ENCODE data around the gene ARHGAP15.

The ARHGAP15 gene

DNA sequence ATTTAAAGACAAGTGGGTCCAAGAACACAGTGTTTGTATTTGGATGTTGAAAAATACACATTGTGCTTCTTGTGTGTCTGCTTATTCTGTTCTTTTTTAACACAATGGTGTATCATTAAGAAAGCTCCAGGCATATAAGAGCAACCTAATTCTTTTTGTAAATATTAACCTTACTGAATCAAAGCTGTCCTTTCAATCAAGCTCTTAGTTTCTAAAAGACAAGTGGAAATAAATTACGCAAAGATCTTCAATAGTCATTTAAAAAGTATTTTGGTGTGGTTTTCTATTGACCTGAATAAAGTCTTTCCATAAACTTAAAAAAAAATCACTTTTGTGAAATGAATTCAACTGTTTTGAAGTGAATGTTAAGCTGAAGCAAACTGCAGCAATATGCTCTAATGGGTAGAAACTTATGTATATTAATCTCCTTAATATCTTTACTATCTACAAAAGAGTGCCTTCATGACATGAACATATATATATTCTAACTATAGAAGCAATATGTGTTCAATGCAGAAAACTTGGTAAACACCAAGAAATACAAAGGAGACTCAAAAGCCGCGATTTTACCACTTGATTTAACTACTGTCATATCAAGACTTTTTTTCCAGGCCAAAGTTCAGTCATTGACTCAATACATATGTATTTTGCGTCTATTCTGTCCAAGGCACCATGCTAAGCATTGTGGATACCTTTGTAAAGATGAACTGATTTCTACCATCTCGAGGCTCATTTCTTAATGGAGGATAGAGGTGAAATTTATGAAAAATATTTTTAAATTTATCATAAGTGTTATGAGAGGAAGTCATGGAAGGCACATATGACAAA lies 97.7 kb downstream of the ARHGAP15 start:
- TF ChIP-seq, protein P1, sequence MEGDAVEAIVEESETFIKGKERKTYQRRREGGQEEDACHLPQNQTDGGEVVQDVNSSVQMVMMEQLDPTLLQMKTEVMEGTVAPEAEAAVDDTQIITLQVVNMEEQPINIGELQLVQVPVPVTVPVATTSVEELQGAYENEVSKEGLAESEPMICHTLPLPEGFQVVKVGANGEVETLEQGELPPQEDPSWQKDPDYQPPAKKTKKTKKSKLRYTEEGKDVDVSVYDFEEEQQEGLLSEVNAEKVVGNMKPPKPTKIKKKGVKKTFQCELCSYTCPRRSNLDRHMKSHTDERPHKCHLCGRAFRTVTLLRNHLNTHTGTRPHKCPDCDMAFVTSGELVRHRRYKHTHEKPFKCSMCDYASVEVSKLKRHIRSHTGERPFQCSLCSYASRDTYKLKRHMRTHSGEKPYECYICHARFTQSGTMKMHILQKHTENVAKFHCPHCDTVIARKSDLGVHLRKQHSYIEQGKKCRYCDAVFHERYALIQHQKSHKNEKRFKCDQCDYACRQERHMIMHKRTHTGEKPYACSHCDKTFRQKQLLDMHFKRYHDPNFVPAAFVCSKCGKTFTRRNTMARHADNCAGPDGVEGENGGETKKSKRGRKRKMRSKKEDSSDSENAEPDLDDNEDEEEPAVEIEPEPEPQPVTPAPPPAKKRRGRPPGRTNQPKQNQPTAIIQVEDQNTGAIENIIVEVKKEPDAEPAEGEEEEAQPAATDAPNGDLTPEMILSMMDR (IDR thresholded peaks at IDR 0.05; ENCODE audit: low read depth, low read length, missing control alignments) = no peak
- no peak for DNase-seq (ENCODE audit: low read depth)
- H3K4me3 ChIP-seq (ENCODE audit: low read depth, low read length) = no peak overlapping the region

DNA sequence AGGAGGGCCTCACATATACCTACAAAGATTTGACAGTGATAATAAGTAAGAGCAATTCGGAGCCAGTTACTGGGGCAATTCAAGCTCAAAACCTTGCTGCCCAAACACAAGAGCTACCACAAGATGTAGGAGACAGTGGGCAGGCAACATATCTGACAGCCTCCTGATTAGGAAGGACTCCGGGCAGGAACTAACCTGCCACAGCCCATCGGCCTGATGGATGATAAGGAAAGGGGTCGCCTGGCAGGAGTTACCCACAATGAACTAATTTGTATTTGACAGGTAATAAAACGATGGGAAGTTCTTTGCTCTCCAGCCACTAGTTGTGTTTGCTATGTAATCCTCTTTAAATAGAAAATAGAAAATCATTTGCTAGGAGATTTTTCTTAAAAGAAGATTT lies 100.2 kb downstream of the ARHGAP15 start:
- H3K4me3 ChIP-seq (ENCODE audit: low read depth, low read length) = no peak overlapping the region
- TF ChIP-seq, protein P1 (IDR thresholded peaks at IDR 0.05; ENCODE audit: low read depth, low read length, missing control alignments) = no peak
- DNase-seq (ENCODE audit: low read depth) = no peak

DNA sequence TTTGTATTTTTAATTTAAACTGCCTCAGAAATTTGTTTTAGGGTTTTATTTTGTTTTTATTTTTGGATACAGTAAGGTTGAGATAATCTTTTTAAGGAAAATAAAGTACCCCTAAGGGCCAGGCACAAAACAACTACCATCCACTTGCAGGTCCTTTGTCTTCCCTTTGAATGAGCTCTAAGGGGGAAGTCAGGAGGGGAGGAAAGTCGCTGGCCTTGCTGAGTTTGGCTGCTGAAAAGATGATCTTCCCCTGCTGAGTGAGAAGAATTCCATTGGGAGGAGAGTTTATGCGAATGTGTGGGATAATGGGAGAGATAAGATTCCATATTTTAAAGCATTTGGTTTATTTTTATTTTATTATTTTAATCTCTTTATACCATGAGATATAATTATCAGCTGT lies 100.7 kb downstream of the ARHGAP15 start:
- no peak overlapping the region for H3K4me3 ChIP-seq (ENCODE audit: low read depth, low read length)
- no peak for DNase-seq (ENCODE audit: low read depth)
- TF ChIP-seq, protein P1 (IDR thresholded peaks at IDR 0.05; ENCODE audit: low read depth, low read length, missing control alignments) = no peak

DNA sequence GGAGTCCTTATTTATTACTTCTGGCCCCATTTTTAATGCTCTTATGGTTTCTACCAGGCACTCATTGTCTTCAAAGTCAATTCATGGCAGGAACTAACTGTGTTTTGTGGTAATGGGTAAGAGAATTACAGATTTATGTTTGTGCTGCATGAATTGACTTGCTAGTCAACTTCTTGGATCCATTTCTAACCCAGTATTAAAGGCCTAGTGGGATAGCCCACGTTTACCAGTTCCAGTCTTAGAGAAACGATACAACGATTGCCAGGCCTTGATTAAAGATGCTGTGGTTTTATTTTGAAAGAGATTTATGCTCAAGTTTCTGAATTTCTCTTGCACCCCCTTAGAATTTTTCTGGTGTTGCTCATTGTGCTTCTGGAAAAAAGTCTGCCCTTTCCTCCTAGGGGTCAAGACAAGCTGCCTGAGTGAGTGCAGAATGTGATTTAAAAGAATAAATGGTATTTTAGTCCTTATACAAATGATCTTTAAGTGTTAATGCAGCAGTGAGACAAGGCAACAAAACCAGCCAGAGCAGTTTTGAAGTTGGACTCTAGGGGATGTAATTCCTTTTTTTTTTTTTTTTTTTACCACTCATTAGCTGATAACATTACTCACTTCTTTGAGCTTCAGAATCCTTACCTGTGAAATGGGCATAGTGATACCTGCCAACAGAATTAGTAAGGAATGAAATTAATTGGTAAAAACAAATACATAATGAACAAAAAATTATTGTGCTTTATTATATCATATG lies 101.5 kb downstream of the ARHGAP15 start:
- no peak for DNase-seq (ENCODE audit: low read depth)
- TF ChIP-seq, protein P1 (IDR thresholded peaks at IDR 0.05; ENCODE audit: low read depth, low read length, missing control alignments) = no peak
- H3K4me3 ChIP-seq (ENCODE audit: low read depth, low read length) = no peak overlapping the region

DNA sequence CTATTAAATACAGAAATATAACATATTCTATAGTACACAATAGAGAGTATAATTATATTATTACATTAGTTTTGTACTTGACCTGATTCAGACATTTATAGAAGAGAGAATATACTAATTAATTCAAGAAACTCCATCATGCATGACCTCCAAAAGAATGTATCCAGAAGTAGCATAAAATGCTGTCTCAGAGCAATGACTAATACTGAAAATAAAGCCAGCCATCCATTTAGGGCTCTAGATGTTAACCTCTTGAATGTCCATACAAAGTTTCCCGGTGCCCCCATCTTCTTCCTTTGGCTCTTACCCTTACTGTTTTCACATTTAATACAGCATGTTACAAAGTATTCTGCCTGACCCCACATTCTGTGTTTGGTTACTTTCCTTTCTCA lies 102.0 kb downstream of the ARHGAP15 start:
- DNase-seq (ENCODE audit: low read depth) = no peak
- TF ChIP-seq, protein P1 (IDR thresholded peaks at IDR 0.05; ENCODE audit: low read depth, low read length, missing control alignments) = no peak

DNA sequence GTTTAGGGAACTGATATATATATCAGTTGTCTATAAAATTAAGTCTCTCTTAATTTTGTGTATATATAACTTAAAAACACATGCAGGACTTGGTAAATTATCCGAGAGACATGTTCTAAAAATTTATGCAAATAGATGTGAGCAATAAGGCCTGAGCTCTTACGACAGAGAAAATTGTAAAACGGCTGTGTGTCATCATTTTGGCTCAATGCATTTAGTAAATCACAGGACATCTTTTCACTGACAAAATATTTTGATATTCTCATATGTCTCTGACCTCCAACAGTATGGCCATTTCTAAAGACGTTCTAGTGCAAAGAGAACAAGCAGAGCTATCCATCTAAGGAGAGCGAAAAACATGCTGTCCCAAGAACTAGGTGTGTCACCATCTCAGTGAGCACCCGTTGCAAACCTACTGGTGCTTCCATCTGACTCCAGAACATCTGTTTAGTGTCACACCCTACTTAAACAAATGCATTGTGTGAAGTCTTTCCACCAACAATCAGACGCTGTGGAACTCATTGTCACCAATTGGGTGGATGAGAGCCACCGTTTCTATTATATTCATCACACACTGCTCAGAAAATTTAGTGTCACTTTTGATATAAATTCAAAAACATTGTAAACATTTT lies 108.0 kb downstream of the ARHGAP15 start:
- TF ChIP-seq, protein P1 (IDR thresholded peaks at IDR 0.05; ENCODE audit: low read depth, low read length, missing control alignments) = no peak

More for the DNA sequence above, 102.0 kb downstream of the ARHGAP15 start:
- no peak overlapping the region for H3K4me3 ChIP-seq (ENCODE audit: low read depth, low read length)

More for the DNA sequence above, 108.0 kb downstream of the ARHGAP15 start:
- DNase-seq (ENCODE audit: low read depth) = no peak
- no peak overlapping the region for H3K4me3 ChIP-seq (ENCODE audit: low read depth, low read length)

All from GM12864 (cell line).